Measurements from ENCODE around the gene BPIFB4.

Gene BPIFB4

GRCh38 chr20:33159713-33160112 is 80.3 kb downstream of the BPIFB4 start:
- H3K4me3 ChIP-seq (ENCODE audit: low read depth, low read length), result no peak overlapping the region
- TF ChIP-seq CTCF (IDR thresholded peaks at IDR 0.05; ENCODE audit: low read depth, low read length), result no peak
- TF ChIP-seq POLR2A (IDR thresholded peaks at IDR 0.05; ENCODE audit: extremely low read depth, insufficient read length), result no peak
- TF ChIP-seq MAX (IDR thresholded peaks at IDR 0.05; ENCODE audit: low read depth, low read length), result no peak
- no peak for TF ChIP-seq MYC (IDR thresholded peaks at IDR 0.05; ENCODE audit: low read depth, low read length)
- no peak for DNase-seq (ENCODE audit: low read depth)

GRCh38 chr20:33160681-33161080 is 81.2 kb downstream of the BPIFB4 start:
- no peak overlapping the region for H3K4me3 ChIP-seq (ENCODE audit: low read depth, low read length)
- TF ChIP-seq CTCF (IDR thresholded peaks at IDR 0.05; ENCODE audit: low read depth, low read length), result no peak
- no peak for TF ChIP-seq MAX (IDR thresholded peaks at IDR 0.05; ENCODE audit: low read depth, low read length)
- TF ChIP-seq POLR2A (IDR thresholded peaks at IDR 0.05; ENCODE audit: extremely low read depth, insufficient read length), result no peak
- TF ChIP-seq MYC (IDR thresholded peaks at IDR 0.05; ENCODE audit: low read depth, low read length), result no peak
- DNase-seq (ENCODE audit: low read depth), result no peak
